Heart right ventricle (tissue), 16 donors: ENCODE data around the gene CHST3. TPM values are rescaled to one million over a fixed set of nuclear protein-coding genes. Genes with fewer than 3 reads are reported as not detected.

ENCODE experiments used
- ATAC-seq, 8 donors: fragments of 200-7000 bp; cut with Tn5 transposase; one replicate each; pipeline ENCODE4 v1.9.1; 2020; ENCODE audit warnings: mild to moderate bottlenecking in 8 of 8, moderate library complexity in 8 of 8, moderate number of reproducible peaks in 1 of 8
- DNase-seq, 2 donors: peaks; one replicate each; pipeline ENCODE4 v3.0.0-alpha.2; 2020
- H3K27ac ChIP-seq, 10 donors: fragments of 200-600 bp; sonication (generic) in 2 of 10; one replicate each; pipeline versions ENCODE4 v1.5.0 to v1.8.0; 2020 to 2022; ENCODE audit warnings: mild to moderate bottlenecking in 3 of 10
- H3K27me3 ChIP-seq, 7 donors: fragments of 200-600 bp; one replicate each; pipeline ENCODE4 v1.8.0; 2021 to 2022; ENCODE audit warnings: mild to moderate bottlenecking in 2 of 7
- H3K36me3 ChIP-seq, 9 donors: fragments of 200-600 bp; sonication (generic) in 1 of 9; one replicate each; pipeline versions ENCODE4 v1.5.0 to v1.8.0; 2020 to 2022; ENCODE audit warnings: mild to moderate bottlenecking in 2 of 9
- H3K4me1 ChIP-seq, 9 donors: fragments of 200-600 bp; sonication (generic) in 1 of 9; one replicate each; pipeline versions ENCODE4 v1.5.0 to v1.8.0; 2020 to 2022; ENCODE audit warnings: mild to moderate bottlenecking in 4 of 9
- H3K4me3 ChIP-seq, 10 donors: fragments of 200-600 bp; sonication (generic) in 2 of 10; one replicate each; pipeline versions ENCODE4 v1.5.0 to v1.8.0; 2020 to 2022; ENCODE audit warnings: mild to moderate bottlenecking in 7 of 10, moderate library complexity in 2 of 10
- H3K9me3 ChIP-seq, 11 donors: fragments of 200-600 bp in 10 of 11; sonication (generic) in 2 of 11; one replicate each; pipeline versions ENCODE4 v1.5.0 to v1.8.0; 2013 to 2022; ENCODE audit warnings: mild to moderate bottlenecking in 2 of 11, control low read depth in 1 of 11, moderate library complexity in 1 of 11
- WGBS, 2 donors: extraction: QIAGEN DNeasy Blood & Tissue Kit; methylation state at CpG; one replicate each; pipeline ENCODE4 v1.1.7; 2013; ENCODE audit warnings: inconsistent platforms in 1 of 2; 5-methylcytosine and 5-hydroxymethylcytosine counted together
- intact Hi-C, 10 donors: fragments of 100-400 bp; cut with DNase I; formaldehyde crosslinking; loops; one replicate each; pipeline versions ENCODE4 v1.11.1 to v1.14.2; 2022
- polyA plus RNA-seq, 2 donors: library from polyadenylated mRNA; stranded (reverse); fragments of 200-250 nt; gene quantifications; one replicate each; pipeline ENCODE4 v1.2.3, GENCODE V29; 2013
- total RNA-seq, 10 donors: library from RNA; stranded (reverse); fragmentation: NEBNext Ultra II Directional in 3 of 10; extraction: Animal tissue kit (Norgen Biotek cat#: 25700) in 3 of 10; gene quantifications; one replicate each; pipeline versions ENCODE4 v1.2.1 to v1.2.4, GENCODE V29; 2021 to 2023
- TF ChIP-seq, protein P1 (sequence below), 9 donors: fragments of 200-600 bp; sonication (generic) in 2 of 9; IDR thresholded peaks; one replicate each; pipeline versions ENCODE4 v1.5.0 to v1.8.0; 2021 to 2022; ENCODE audit warnings: antibody characterized with exemption in 9 of 9, mild to moderate bottlenecking in 5 of 9, moderate library complexity in 1 of 9
- donor health status: Arrhythmogenic right ventricular cardiomyopathy.
- donor health status: ischemic (EF 13 %, LVEDD 7.1; RV severe dilation, severe dysfunction).
- donor health status: healthy with polysubstance abuse.
- donor health status: DM: no; HTN: yes; CAD: no.
- donor health status: DM: no; HTN: no; CAD: no.
- donor health status: ischemic (EF 25% LVEDD 6.9; RV normal size, moderate dysfunction).
- donor health status: ischemic (EF 25% LVEDD 5.7; RV mildly dilated, moderate dysfunction).
- donor health status: healthy.
- donor health status: DM: yes; HTN: yes; CAD: no.
- donor health status: Ischemic cardiomyopathy.
- donor health status: ischemic (EF 35%, LVEDD 5.7; RV mildly dilated, moderate dysfunction).
- donor health status: nonischemic (EF 11% LVEDD 7.7; RV severe dilation, severe dysfunction).
- donor health status: DM: yes; HTN: yes; CAD: no.
- donor health status: PGD.
- donor health status: ischemic (EF 29% LVEDD 5.4; RV normal size, mild dysfunction).
- donor health status: nonischemic (EF 23%, LVEDD 6.1; RV moderate dilation, normal function).

Gene CHST3
- total and polyA plus RNA-seq, 12 donors = 6.3 to 28.7 (median 20.5) TPM

DNA sequence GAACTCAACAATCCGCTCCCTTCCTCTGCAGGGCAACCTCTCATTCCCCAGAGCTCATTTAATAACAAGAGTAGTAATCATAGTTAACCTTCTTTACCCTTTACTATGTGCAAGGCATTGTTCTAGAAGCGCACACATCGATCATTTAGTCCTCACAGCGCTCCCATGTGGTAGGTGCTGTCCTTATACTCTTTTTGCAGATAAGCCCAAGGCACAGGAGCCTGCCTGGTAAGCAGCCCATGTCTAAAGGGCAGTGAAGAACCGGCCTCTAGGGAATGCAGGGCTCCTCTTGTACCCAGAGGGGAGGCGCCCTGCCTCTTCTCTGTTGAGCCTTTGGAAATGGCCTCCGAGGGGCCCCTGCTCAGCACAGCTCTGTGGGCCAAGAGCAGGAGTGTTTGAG, 14.3 kb downstream of the CHST3 start:
- intact Hi-C loops = loop anchor here in 3 of 10 donors (5.0 kb wide), 2 partner anchors 39 to 54 kb away; no protein-coding TSS in a partner anchor
- TF ChIP-seq, protein P1, sequence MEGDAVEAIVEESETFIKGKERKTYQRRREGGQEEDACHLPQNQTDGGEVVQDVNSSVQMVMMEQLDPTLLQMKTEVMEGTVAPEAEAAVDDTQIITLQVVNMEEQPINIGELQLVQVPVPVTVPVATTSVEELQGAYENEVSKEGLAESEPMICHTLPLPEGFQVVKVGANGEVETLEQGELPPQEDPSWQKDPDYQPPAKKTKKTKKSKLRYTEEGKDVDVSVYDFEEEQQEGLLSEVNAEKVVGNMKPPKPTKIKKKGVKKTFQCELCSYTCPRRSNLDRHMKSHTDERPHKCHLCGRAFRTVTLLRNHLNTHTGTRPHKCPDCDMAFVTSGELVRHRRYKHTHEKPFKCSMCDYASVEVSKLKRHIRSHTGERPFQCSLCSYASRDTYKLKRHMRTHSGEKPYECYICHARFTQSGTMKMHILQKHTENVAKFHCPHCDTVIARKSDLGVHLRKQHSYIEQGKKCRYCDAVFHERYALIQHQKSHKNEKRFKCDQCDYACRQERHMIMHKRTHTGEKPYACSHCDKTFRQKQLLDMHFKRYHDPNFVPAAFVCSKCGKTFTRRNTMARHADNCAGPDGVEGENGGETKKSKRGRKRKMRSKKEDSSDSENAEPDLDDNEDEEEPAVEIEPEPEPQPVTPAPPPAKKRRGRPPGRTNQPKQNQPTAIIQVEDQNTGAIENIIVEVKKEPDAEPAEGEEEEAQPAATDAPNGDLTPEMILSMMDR (IDR thresholded peaks at IDR 0.05) = peak in 3 of 9 donors; percentile 16
- Histone ChIP-seq H3K27ac (peak overlapping the region in 8 of 10 donors; percentile 15 to 84 (median 40)), H3K27me3 (no peaks in the 10 kb centered on the region), H3K4me3 (no peak overlapping the region), H3K9me3 (no peaks in the 10 kb centered on the region), H3K4me1 (peaks cover 58 to 100% (median 96%) of the 10 kb centered on the region in 9 donors), H3K36me3 (no peaks in the 10 kb centered on the region)
- 71 to 72% methylated on average over 7 of the region's 7 CpGs for WGBS, 2 donors
- DNase-seq (no peak), ATAC-seq (no peak)

DNA sequence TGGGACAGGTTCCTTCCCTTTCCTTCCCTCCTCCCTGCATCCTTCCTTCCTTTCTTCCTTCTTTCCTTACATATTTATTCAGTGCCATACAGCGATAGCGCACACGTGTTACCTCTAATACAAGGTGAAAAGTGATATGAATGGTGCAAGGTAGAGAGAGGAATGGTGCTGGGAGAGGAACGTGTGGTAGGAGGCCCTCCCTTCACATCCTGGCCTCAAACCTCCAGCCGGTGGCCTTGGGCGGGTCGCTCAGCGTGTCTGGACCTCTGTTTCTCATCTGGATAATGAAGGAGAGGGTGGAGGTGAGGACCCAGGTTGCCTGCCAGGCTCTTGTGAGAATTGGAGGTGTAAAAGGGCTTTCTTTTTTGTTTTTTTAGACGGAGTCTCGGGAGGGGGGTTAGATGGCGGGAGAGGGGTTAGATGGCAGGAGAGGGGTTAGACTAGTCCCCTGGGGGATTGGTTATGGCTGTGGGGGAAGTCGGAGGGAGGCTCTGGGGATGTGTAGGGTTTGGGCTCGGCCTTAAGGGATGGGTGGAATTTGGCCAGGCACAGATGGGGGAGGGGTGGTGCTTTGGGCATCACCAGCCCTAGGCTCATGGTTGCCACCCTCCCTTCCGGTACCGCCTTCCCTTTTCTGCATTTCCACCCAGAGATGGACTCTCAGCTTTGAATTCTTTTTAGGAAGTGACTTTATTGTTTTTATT, 14.9 kb downstream of the CHST3 start:
- Histone ChIP-seq H3K27me3 (no peaks in the 10 kb centered on the region), H3K9me3 (no peaks in the 10 kb centered on the region), H3K36me3 (no peaks in the 10 kb centered on the region), H3K4me1 (peaks cover 61 to 100% (median 97%) of the 10 kb centered on the region in 9 donors), H3K4me3 (no peak overlapping the region), H3K27ac (peak overlapping the region in 8 of 10 donors; percentile 9 to 86 (median 62))
- ATAC-seq = no peak
- no peak for DNase-seq
- TF ChIP-seq, protein P1 (IDR thresholded peaks at IDR 0.05) = no peak
- intact Hi-C loops = loop anchor here in 3 of 10 donors (5.0 kb wide), 2 partner anchors 38 to 53 kb away; no protein-coding TSS in a partner anchor
- WGBS, 2 donors = 74 to 78% methylated on average over 15 of the region's 15 CpGs

DNA sequence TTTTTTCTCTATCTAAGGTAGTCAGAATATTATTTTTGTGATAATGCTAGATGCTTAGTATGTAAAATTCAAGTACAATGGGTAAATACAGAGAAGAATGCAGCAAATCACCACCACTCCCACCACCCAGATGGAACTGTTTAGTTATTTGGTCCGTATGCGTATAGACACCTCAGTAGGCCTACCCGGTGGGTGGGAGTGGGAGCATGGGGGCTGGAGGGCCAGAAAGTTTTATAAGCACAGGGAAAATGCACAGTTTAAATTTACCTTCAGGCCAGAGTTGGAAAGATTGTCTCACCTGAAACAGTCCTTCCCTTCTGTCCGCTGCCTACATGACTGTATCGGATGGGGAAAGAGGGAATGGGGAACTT, 15.5 kb downstream of the CHST3 start:
- H3K4me1 ChIP-seq = peaks cover 63 to 100% (median 97%) of the 10 kb centered on the region in 9 donors
- intact Hi-C loops = loop anchor here in 3 of 10 donors (5.0 kb wide), 2 partner anchors 38 to 53 kb away; no protein-coding TSS in a partner anchor
- no peaks in the 10 kb centered on the region for H3K36me3 ChIP-seq

DNA sequence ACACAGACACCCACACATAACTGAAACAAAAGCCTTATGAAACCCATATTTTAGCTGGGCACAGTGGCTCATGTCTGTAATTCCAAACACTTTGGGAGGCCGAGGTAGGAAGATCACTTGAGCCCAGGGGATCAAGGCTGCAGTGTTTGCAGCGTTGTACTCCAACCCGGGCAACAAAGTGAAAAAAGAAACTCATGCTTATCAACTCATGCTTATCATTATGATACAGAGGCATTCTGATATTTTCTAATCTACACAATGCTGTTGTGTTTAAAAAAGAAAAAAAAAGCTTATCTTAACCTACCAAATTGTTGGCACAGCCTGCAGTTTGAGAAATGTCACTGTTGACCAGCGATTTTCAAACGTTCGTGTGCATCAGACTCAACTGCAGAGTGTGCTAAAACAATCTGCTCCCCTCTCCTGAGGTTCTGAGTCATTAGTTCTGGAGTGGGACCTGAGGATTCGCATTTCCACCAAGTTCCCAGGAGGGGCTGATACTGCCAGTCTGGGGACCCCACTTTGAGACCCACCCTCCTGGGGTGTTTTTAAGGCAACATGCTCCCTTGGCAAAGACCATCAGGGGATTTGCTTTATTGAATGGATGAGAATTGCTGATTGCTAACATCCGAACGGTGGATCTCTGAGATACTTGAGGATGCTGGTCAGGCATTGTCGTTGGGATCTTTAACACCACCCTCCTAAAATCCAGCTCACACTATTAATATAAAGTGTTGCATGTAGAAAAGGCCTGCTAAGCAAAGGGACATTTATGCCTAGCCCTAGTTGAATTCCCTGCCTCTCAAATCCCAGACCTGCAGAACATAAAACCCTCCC, 16.2 kb downstream of the CHST3 start:
- Histone ChIP-seq H3K27ac (peak overlapping the region; percentile 6 to 86 (median 72)), H3K9me3 (no peaks in the 10 kb centered on the region), H3K4me1 (peaks cover 63 to 100% (median 97%) of the 10 kb centered on the region in 9 donors), H3K4me3 (no peak overlapping the region), H3K36me3 (no peaks in the 10 kb centered on the region), H3K27me3 (no peaks in the 10 kb centered on the region)
- peak in 1 of 8 donors; percentile 10 for ATAC-seq
- 36 to 40% methylated on average over 10 of the region's 10 CpGs for WGBS, 2 donors
- TF ChIP-seq, protein P1 (IDR thresholded peaks at IDR 0.05) = no peak
- DNase-seq = no peak
- intact Hi-C loops = no loop called here

More for the DNA sequence above, 15.5 kb downstream of the CHST3 start:
- no peak overlapping the region for H3K4me3 ChIP-seq
- H3K9me3 ChIP-seq = no peaks in the 10 kb centered on the region
- TF ChIP-seq, protein P1 (IDR thresholded peaks at IDR 0.05) = no peak
- no peaks in the 10 kb centered on the region for H3K27me3 ChIP-seq
- peak overlapping the region; percentile 6 to 86 (median 71) for H3K27ac ChIP-seq
- DNase-seq = no peak
- ATAC-seq = no peak
- 89 to 92% methylated on average over 5 of the region's 5 CpGs for WGBS, 2 donors
